PC-3 (cell line): ENCODE measurements around the gene FLT3.

Source experiments
- CTCF ChIP-seq: fragments of 300-600 bp; sonication (generic); conservative IDR thresholded peaks from 2 replicates; pipeline ENCODE4 v1.5.1; 2017; ENCODE audit warnings: antibody characterized with exemption, low read depth, mild to moderate bottlenecking, low read length
- EZH2 ChIP-seq: fragments of 300-600 bp; sonication (generic); IDR thresholded peaks from one replicate; pipeline ENCODE4 v1.6.1; 2017; ENCODE audit warnings: antibody characterized with exemption, mild to moderate bottlenecking, low read length; ENCODE audit not compliant: unreplicated experiment

DNA sequence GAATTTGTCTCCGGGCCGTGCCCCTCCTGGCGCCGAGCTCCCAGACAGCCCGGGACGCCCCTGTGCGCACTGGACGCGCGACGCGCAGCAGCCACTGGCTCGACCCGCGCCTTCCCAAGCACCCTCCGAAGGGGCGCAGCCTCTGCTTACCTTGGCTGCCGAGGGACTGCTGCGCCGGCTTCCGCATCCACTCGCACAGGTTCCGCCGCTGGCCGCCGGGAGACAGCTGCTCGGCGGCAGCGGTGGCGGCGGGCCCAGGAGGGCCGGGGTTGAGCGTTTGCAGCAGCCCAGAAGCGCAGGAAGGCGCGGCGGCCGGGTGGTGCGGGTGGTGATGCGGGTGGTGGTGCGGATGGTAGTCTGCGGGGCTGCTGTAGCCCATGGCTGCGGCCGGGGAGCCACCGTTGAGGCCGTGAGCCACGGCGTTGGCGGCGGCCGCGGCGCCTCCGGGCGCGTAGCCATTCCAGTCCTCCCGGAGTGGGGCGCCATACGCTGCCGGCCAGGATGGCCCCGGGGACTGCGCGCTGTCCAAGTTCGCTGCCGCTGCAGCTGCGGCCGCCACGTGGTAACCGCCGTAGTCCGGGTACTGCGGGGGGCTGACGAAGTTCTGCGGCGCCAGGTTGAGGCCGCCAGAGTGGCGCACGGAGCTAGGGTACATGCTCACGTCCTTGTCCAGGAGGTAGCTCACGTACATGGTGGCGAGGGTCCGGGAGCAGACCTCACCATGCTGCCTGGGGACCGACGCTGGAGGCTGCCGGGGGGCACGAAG lies 131.9 kb downstream of the FLT3 start:
- TF ChIP-seq CTCF (no peak), EZH2 (peak; percentile 87)
